ENCODE results near the gene HSPA8.
"Not testable (repeated sequence)": the region's sequence is repeated elsewhere in the genome, so short reads cannot be mapped to it uniquely, and the experiment has no call there.

Gene HSPA8

GRCh38 chr11:123072332-123072761 lies 10.4 kb upstream of the HSPA8 start:
- DNase-seq (ENCODE audit: low read depth in 2 of 2): no peak

GRCh38 chr11:123069908-123070821 lies 8.2 kb upstream of the HSPA8 start:
- DNase-seq (ENCODE audit: low read depth in 2 of 2): no peak

- no peak for DNase-seq (ENCODE audit: low read depth in 2 of 2)
Observed at GRCh38 chr11:123065621-123066020, 3.7 kb upstream of the HSPA8 start.

GRCh38 chr11:123063826-123064657 lies 2.1 kb upstream of the HSPA8 start:
- DNase-seq (ENCODE audit: low read depth in 2 of 2): no peak

GRCh38 chr11:123062892-123063825 lies 1.2 kb upstream of the HSPA8 start:
- DNase-seq (ENCODE audit: low read depth in 2 of 2): no peak

GRCh38 chr11:123062158-123062891 lies 389 bp upstream of the HSPA8 start:
- peak; percentile 100 for DNase-seq (ENCODE audit: low read depth in 2 of 2)

GRCh38 chr11:123060277-123061000 lies 1.5 kb downstream of the HSPA8 start:
- DNase-seq (ENCODE audit: low read depth in 2 of 2): no peak

- DNase-seq (ENCODE audit: low read depth in 2 of 2): not testable (repeated sequence)
Observed at GRCh38 chr11:123059041-123059920, 2.7 kb downstream of the HSPA8 start.

GRCh38 chr11:123057661-123058305 lies 4.2 kb downstream of the HSPA8 start:
- no peak for DNase-seq (ENCODE audit: low read depth in 2 of 2)

- DNase-seq (ENCODE audit: low read depth in 2 of 2): no peak
Observed at GRCh38 chr11:123056835-123057491, 5.0 kb downstream of the HSPA8 start.

- DNase-seq (ENCODE audit: low read depth in 2 of 2): no peak
Observed at GRCh38 chr11:123055191-123055901, 6.6 kb downstream of the HSPA8 start.

GRCh38 chr11:123054301-123055065 lies 7.5 kb downstream of the HSPA8 start:
- no peak for DNase-seq (ENCODE audit: low read depth in 2 of 2)

GRCh38 chr11:123052901-123053721 lies 8.8 kb downstream of the HSPA8 start:
- DNase-seq (ENCODE audit: low read depth in 2 of 2): no peak

- no peak for DNase-seq (ENCODE audit: low read depth in 2 of 2)
Observed at GRCh38 chr11:123051634-123052033, 10.3 kb downstream of the HSPA8 start.

- DNase-seq (ENCODE audit: low read depth in 2 of 2): no peak
Observed at GRCh38 chr11:123051146-123051545, 10.8 kb downstream of the HSPA8 start.

- no peak for DNase-seq (ENCODE audit: low read depth in 2 of 2)
Observed at GRCh38 chr11:123047947-123048293, 14.0 kb downstream of the HSPA8 start.
